Sigmoid colon (tissue), 7 donors: ENCODE measurements around the gene KIRREL3. TPM values are rescaled to one million over a fixed set of nuclear protein-coding genes. Genes with fewer than 3 reads are reported as not detected.

ENCODE experiments used
- DNase-seq: peaks from one replicate; pipeline ENCODE4 v3.0.0-alpha.2; 2019
- H3K27ac ChIP-seq, 4 donors: fragments of 200-600 bp; sonication (generic); one replicate each; pipeline ENCODE4 v1.5.1; 2016 to 2019; ENCODE audit warnings: mild to moderate bottlenecking in 1 of 4
- H3K27me3 ChIP-seq, 3 donors: fragments of 200-600 bp; sonication (generic); one replicate each; pipeline ENCODE4 v1.5.1; 2019; ENCODE audit warnings: mild to moderate bottlenecking in 1 of 3
- H3K36me3 ChIP-seq, 4 donors: fragments of 200-600 bp; sonication (generic); one replicate each; pipeline ENCODE4 v1.5.1; 2016 to 2019
- H3K4me1 ChIP-seq, 4 donors: fragments of 200-600 bp; sonication (generic); one replicate each; pipeline ENCODE4 v1.5.1; 2017 to 2019
- H3K4me3 ChIP-seq, 4 donors: fragments of 200-600 bp; sonication (generic); one replicate each; pipeline ENCODE4 v1.5.1; 2017 to 2019; ENCODE audit warnings: mild to moderate bottlenecking in 2 of 4, moderate library complexity in 1 of 4
- H3K9me3 ChIP-seq, 4 donors: fragments of 200-600 bp in 3 of 4; sonication (generic) in 3 of 4; one replicate each; pipeline versions ENCODE4 v1.5.1 to v1.6.1; 2013 to 2019
- CTCF ChIP-seq, 4 experiments: fragments of 450-650 bp in 3 of 4; fragments of 200-600 bp in 1 of 4; IDR thresholded peaks; one replicate each; pipeline ENCODE4 v1.5.1; 2016 to 2019; ENCODE audit warnings: antibody characterized with exemption in 4 of 4, mild to moderate bottlenecking in 3 of 4, moderate library complexity in 2 of 4
- EP300 ChIP-seq, 4 donors: sonication (generic); formaldehyde crosslinking; IDR thresholded peaks; one replicate each; pipeline ENCODE4 v1.6.1; 2017; ENCODE audit warnings: antibody characterized with exemption in 4 of 4
- POLR2A ChIP-seq, 2 donors: fragments of 450-650 bp; IDR thresholded peaks; one replicate each; pipeline ENCODE4 v1.6.1; 2016; ENCODE audit warnings: antibody characterized with exemption in 2 of 2, mild to moderate bottlenecking in 2 of 2, moderate library complexity in 2 of 2
- POLR2AphosphoS5 ChIP-seq, 4 donors: sonication (generic); formaldehyde crosslinking; IDR thresholded peaks; one replicate each; pipeline ENCODE4 v1.6.1; 2017; ENCODE audit warnings: antibody characterized with exemption in 4 of 4
- WGBS, 2 donors: extraction: QIAGEN DNeasy Blood & Tissue Kit; methylation state at CpG; one replicate each; pipeline ENCODE4 v1.1.7; 2013; 5-methylcytosine and 5-hydroxymethylcytosine counted together
- intact Hi-C: fragments of 100-400 bp; cut with DNase I; formaldehyde crosslinking; loops from one replicate; pipeline ENCODE4 v1.15.1; 2023
- polyA plus RNA-seq, 3 donors: library from polyadenylated mRNA; stranded (reverse); fragments of 200-250 nt; gene quantifications; one replicate each; pipeline ENCODE4 v1.2.3, GENCODE V29; 2013
- total RNA-seq, 4 donors: library from RNA; depleted of rRNA; stranded (reverse); fragments of >200 nt; gene quantifications; one replicate each; pipeline ENCODE4 v1.1.0, GENCODE V29; 2016
- donor health status: healthy with polysubstance abuse.
- donor health status: Bipolar disorder and iron deficiency.
- donor health status: healthy.

KIRREL3 gene
- total and polyA plus RNA-seq, 7 donors, result under 0.01 to 3.3 (median 1.0) TPM

GRCh38 chr11:126791446-126791845 is 209.1 kb downstream of the KIRREL3 start:
- H3K4me1 ChIP-seq, result no peaks in the 10 kb centered on the region
- no peak for TF ChIP-seq CTCF (IDR thresholded peaks at IDR 0.05)
- TF ChIP-seq POLR2AphosphoS5 (IDR thresholded peaks at IDR 0.05), result no peak
- TF ChIP-seq POLR2A (IDR thresholded peaks at IDR 0.05), result no peak
- no peak for TF ChIP-seq EP300 (IDR thresholded peaks at IDR 0.05)
- intact Hi-C loops, result no loop called here
- no peak for DNase-seq
- H3K36me3 ChIP-seq, result no peaks in the 10 kb centered on the region
- no peaks in the 10 kb centered on the region for H3K27me3 ChIP-seq
- no peak overlapping the region for H3K4me3 ChIP-seq
- 69 to 74% methylated on average over 3 of the region's 3 CpGs for whole genome bisulfite sequencing, 2 donors
- H3K9me3 ChIP-seq, result no peaks in the 10 kb centered on the region
- no peak overlapping the region for H3K27ac ChIP-seq

- TF ChIP-seq EP300 (IDR thresholded peaks at IDR 0.05), result no peak
- no peak for TF ChIP-seq POLR2A (IDR thresholded peaks at IDR 0.05)
- no peak for TF ChIP-seq CTCF (IDR thresholded peaks at IDR 0.05)
- TF ChIP-seq POLR2AphosphoS5 (IDR thresholded peaks at IDR 0.05), result no peak
- Histone ChIP-seq H3K36me3 (no peaks in the 10 kb centered on the region), H3K27me3 (no peaks in the 10 kb centered on the region), H3K27ac (no peak overlapping the region), H3K4me1 (no peaks in the 10 kb centered on the region), H3K4me3 (no peak overlapping the region), H3K9me3 (no peaks in the 10 kb centered on the region)
- 63 to 64% methylated on average over 10 of the region's 10 CpGs for WGBS, 2 donors
- DNase-seq, result no peak
- intact Hi-C loops, result no loop called here
Measured at GRCh38 chr11:126790550-126791081, 210.0 kb downstream of the KIRREL3 start.

- DNase-seq, result no peak
- 59 to 68% methylated on average over 2 of the region's 2 CpGs for WGBS, 2 donors
- Histone ChIP-seq H3K36me3 (no peaks in the 10 kb centered on the region), H3K9me3 (no peaks in the 10 kb centered on the region), H3K27me3 (no peaks in the 10 kb centered on the region), H3K4me3 (no peak overlapping the region), H3K4me1 (no peaks in the 10 kb centered on the region), H3K27ac (no peak overlapping the region)
- intact Hi-C loops, result no loop called here
- TF ChIP-seq POLR2A (IDR thresholded peaks at IDR 0.05), result no peak
- no peak for TF ChIP-seq CTCF (IDR thresholded peaks at IDR 0.05)
- no peak for TF ChIP-seq POLR2AphosphoS5 (IDR thresholded peaks at IDR 0.05)
- TF ChIP-seq EP300 (IDR thresholded peaks at IDR 0.05), result no peak
Measured at GRCh38 chr11:126782810-126783209, 217.8 kb downstream of the KIRREL3 start.

GRCh38 chr11:126781942-126782341 is 218.6 kb downstream of the KIRREL3 start:
- Histone ChIP-seq H3K36me3 (no peaks in the 10 kb centered on the region), H3K4me3 (no peak overlapping the region), H3K4me1 (no peaks in the 10 kb centered on the region), H3K9me3 (no peaks in the 10 kb centered on the region), H3K27me3 (no peaks in the 10 kb centered on the region), H3K27ac (no peak overlapping the region)
- WGBS, 2 donors, result 73 to 84% methylated on average over 5 of the region's 5 CpGs
- intact Hi-C loops, result no loop called here
- TF ChIP-seq POLR2AphosphoS5 (IDR thresholded peaks at IDR 0.05) (no peak), POLR2A (IDR thresholded peaks at IDR 0.05) (no peak), EP300 (IDR thresholded peaks at IDR 0.05) (no peak), CTCF (IDR thresholded peaks at IDR 0.05) (no peak)
- no peak for DNase-seq

GRCh38 chr11:126776119-126776518 is 224.5 kb downstream of the KIRREL3 start:
- DNase-seq, result no peak
- intact Hi-C loops, result no loop called here
- TF ChIP-seq POLR2A (IDR thresholded peaks at IDR 0.05) (no peak), POLR2AphosphoS5 (IDR thresholded peaks at IDR 0.05) (no peak), EP300 (IDR thresholded peaks at IDR 0.05) (no peak), CTCF (IDR thresholded peaks at IDR 0.05) (no peak)
- H3K36me3 ChIP-seq, result no peaks in the 10 kb centered on the region
- WGBS, 2 donors, result 74 to 89% methylated on average over 3 of the region's 3 CpGs
- no peaks in the 10 kb centered on the region for H3K4me1 ChIP-seq
- no peak overlapping the region for H3K4me3 ChIP-seq
- no peaks in the 10 kb centered on the region for H3K27me3 ChIP-seq
- no peaks in the 10 kb centered on the region for H3K9me3 ChIP-seq
- no peak overlapping the region for H3K27ac ChIP-seq
